ENCODE measurements around the gene PGAM4. TPM values are rescaled to one million over a fixed set of nuclear protein-coding genes. Genes with fewer than 3 reads are reported as not detected.

PGAM4 gene
- total RNA-seq, 2 donors from 2014 or later, result 0.51 TPM; not detected in 1

DNA sequence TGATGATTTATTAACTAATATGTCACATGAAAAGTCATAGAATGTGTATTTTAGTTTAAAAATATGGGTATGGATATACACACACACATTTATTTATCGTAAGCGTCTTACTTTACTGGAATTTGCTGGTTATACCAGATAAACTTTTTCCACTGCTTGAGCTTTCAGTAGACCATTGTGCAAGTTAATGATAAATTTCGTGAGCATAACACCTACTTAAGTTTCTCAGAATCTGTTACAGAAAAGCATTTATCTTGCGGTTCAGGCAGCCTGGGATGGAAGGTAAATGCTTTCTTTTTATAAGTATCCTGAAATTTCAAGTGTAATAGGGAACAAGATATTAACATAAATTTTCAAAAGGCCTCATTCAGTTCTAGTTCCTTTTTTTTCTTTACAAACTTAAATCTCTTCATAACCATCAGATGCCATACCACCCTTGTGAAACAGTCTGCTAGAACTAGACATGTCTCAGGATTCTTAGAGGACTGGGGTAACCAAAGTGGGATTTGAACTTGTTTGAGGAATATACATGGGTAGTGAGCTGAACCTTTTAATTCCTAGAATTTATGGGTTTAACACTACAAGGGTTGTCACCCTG is 31.3 kb downstream of the PGAM4 start:
- Histone ChIP-seq H3K36me3 (ENCODE audit: control insufficient read depth, insufficient read depth, low read length) (no peaks in the 10 kb centered on the region), H3K4me1 (ENCODE audit: control insufficient read depth, insufficient read depth, low read length) (no peaks in the 10 kb centered on the region), H3K4me3 (ENCODE audit: low read length) (no peak overlapping the region), H3K27me3 (ENCODE audit: control insufficient read depth, insufficient read depth, low read length, poor library complexity, severe bottlenecking) (no peaks in the 10 kb centered on the region), H3K9ac (ENCODE audit: extremely low read depth, low read length, poor library complexity, severe bottlenecking) (no peak overlapping the region), H3K9me3 (ENCODE audit: control insufficient read depth, low read length) (no peaks in the 10 kb centered on the region), H3K27ac (ENCODE audit: low read depth, low read length) (no peak overlapping the region)
- H3K27me3 Mint-ChIP-seq (ENCODE audit: insufficient read depth), result no peaks in the 10 kb centered on the region
- DNase-seq, result no peak
- no peaks in the 10 kb centered on the region for H3K4me1 Mint-ChIP-seq
- H3K4me3 Mint-ChIP-seq, result no peak overlapping the region
- WGBS, 2 experiments (ENCODE audit: insufficient coverage in 1 of 2, insufficient read length in 1 of 2), result 90% methylated on average over 3 of the region's 4 CpGs; no CpG with 5 or more reads in 1 of the 2 experiments
- H3K27ac Mint-ChIP-seq, result no peak overlapping the region
- H3K9me3 Mint-ChIP-seq, result peaks cover 12% of the 10 kb centered on the region
- no peak for TF ChIP-seq CTCF (conservative IDR thresholded peaks at IDR 0.05)
- no peaks in the 10 kb centered on the region for H3K36me3 Mint-ChIP-seq (ENCODE audit: low read depth)

DNA sequence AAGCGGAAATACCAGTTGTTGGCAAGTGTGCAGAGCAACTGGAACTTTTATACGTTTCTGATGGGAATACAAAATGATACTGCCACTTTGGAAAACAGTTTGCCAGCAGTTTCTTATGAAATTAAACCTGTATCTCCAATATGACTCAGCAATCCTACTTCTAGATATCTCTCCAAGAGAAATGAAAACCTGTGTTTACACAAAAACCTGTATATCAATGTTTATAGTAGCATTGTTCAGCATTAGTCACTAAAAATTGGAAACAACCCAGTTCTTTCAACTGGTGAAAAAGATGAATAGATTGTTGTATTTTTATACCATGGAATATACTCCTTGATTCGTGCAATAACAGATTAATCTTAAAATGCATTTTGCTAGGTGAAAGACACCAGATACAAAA is 32.1 kb downstream of the PGAM4 start:
- Histone ChIP-seq H3K27ac (ENCODE audit: low read depth, low read length) (no peak overlapping the region), H3K9ac (ENCODE audit: extremely low read depth, low read length, poor library complexity, severe bottlenecking) (no peak overlapping the region), H3K4me1 (ENCODE audit: control insufficient read depth, insufficient read depth, low read length) (no peaks in the 10 kb centered on the region), H3K9me3 (ENCODE audit: control insufficient read depth, low read length) (no peaks in the 10 kb centered on the region), H3K36me3 (ENCODE audit: control insufficient read depth, insufficient read depth, low read length) (no peaks in the 10 kb centered on the region), H3K27me3 (ENCODE audit: control insufficient read depth, insufficient read depth, low read length, poor library complexity, severe bottlenecking) (no peaks in the 10 kb centered on the region), H3K4me3 (ENCODE audit: low read length) (no peak overlapping the region)
- no peak for TF ChIP-seq CTCF (conservative IDR thresholded peaks at IDR 0.05)
- Mint-ChIP-seq H3K36me3 (ENCODE audit: low read depth) (peaks cover 2% of the 10 kb centered on the region), H3K4me1 (no peaks in the 10 kb centered on the region), H3K9me3 (peaks cover 18% of the 10 kb centered on the region), H3K27me3 (ENCODE audit: insufficient read depth) (no peaks in the 10 kb centered on the region), H3K4me3 (no peak overlapping the region), H3K27ac (no peak overlapping the region)
- WGBS, 2 experiments (ENCODE audit: insufficient coverage in 1 of 2, insufficient read length in 1 of 2), result 94% methylated on average over 3 of the region's 3 CpGs; no CpG with 5 or more reads in 1 of the 2 experiments
- no peak for DNase-seq

- Histone ChIP-seq H3K36me3 (ENCODE audit: control insufficient read depth, insufficient read depth, low read length) (no peaks in the 10 kb centered on the region), H3K9ac (ENCODE audit: extremely low read depth, low read length, poor library complexity, severe bottlenecking) (no peak overlapping the region), H3K9me3 (ENCODE audit: control insufficient read depth, low read length) (no peaks in the 10 kb centered on the region), H3K4me3 (ENCODE audit: low read length) (no peak overlapping the region), H3K4me1 (ENCODE audit: control insufficient read depth, insufficient read depth, low read length) (no peaks in the 10 kb centered on the region), H3K27me3 (ENCODE audit: control insufficient read depth, insufficient read depth, low read length, poor library complexity, severe bottlenecking) (no peaks in the 10 kb centered on the region), H3K27ac (ENCODE audit: low read depth, low read length) (no peak overlapping the region)
- DNase-seq, result no peak
- Mint-ChIP-seq H3K9me3 (peaks cover 18% of the 10 kb centered on the region), H3K4me1 (no peaks in the 10 kb centered on the region), H3K27ac (no peak overlapping the region), H3K4me3 (no peak overlapping the region), H3K36me3 (ENCODE audit: low read depth) (peaks cover 2% of the 10 kb centered on the region), H3K27me3 (ENCODE audit: insufficient read depth) (no peaks in the 10 kb centered on the region)
- TF ChIP-seq CTCF (conservative IDR thresholded peaks at IDR 0.05), result no peak
Observed at GRCh38 chrX:77936299-77936698, 33.1 kb downstream of the PGAM4 start.
